OCI-LY7 (cell line): ENCODE results near the gene TM9SF4.

Experiments used
- CTCF ChIP-seq: fragments of 200-600 bp; sonication (generic); conservative IDR thresholded peaks from 2 replicates; pipeline ENCODE4 v1.5.1; 2014; ENCODE audit warnings: mild to moderate bottlenecking, antibody characterized with exemption, low read length, moderate library complexity, mixed read lengths
- EZH2phosphoT487 ChIP-seq: fragments of 200-600 bp; sonication (generic); IDR thresholded peaks from 2 replicates; pipeline ENCODE4 v1.6.1; 2018; ENCODE audit warnings: low read depth, borderline replicate concordance, mild to moderate bottlenecking, mixed run types, antibody characterized with exemption, low read length, moderate library complexity, mixed read lengths

- TF ChIP-seq CTCF = no peak
- TF ChIP-seq EZH2phosphoT487 = no peak
Measured at GRCh38 chr20:32123088-32123487, 13.6 kb downstream of the TM9SF4 start.
